Sigmoid colon (tissue), 4 donors: ENCODE measurements around the gene CXCL12.

Experiments used
- CTCF ChIP-seq, 4 experiments: fragments of 450-650 bp in 3 of 4; fragments of 200-600 bp in 1 of 4; IDR thresholded peaks; one replicate each; pipeline ENCODE4 v1.5.1; 2016 to 2019; ENCODE audit warnings: antibody characterized with exemption in 4 of 4, mild to moderate bottlenecking in 3 of 4, moderate library complexity in 2 of 4
- EP300 ChIP-seq, 4 donors: sonication (generic); formaldehyde crosslinking; IDR thresholded peaks; one replicate each; pipeline ENCODE4 v1.6.1; 2017; ENCODE audit warnings: antibody characterized with exemption in 4 of 4
- POLR2A ChIP-seq, 2 donors: fragments of 450-650 bp; IDR thresholded peaks; one replicate each; pipeline ENCODE4 v1.6.1; 2016; ENCODE audit warnings: antibody characterized with exemption in 2 of 2, mild to moderate bottlenecking in 2 of 2, moderate library complexity in 2 of 2
- POLR2AphosphoS5 ChIP-seq, 4 donors: sonication (generic); formaldehyde crosslinking; IDR thresholded peaks; one replicate each; pipeline ENCODE4 v1.6.1; 2017; ENCODE audit warnings: antibody characterized with exemption in 4 of 4

GRCh38 chr10:44386546-44387052 lies 1.7 kb upstream of the CXCL12 start:
- TF ChIP-seq EP300 (IDR thresholded peaks at IDR 0.05) = no peak
- peak; percentile 67 to 93 (median 76) for TF ChIP-seq CTCF (IDR thresholded peaks at IDR 0.05)
- TF ChIP-seq POLR2AphosphoS5 (IDR thresholded peaks at IDR 0.05) = no peak
- no peak for TF ChIP-seq POLR2A (IDR thresholded peaks at IDR 0.05)
